K562 (cell line): Measurements from ENCODE around the gene TRAPPC13. TPM values are rescaled to one million over a fixed set of nuclear protein-coding genes. Genes with fewer than 3 reads are reported as not detected.

ENCODE experiments used
- ARID3B ChIP-seq: fragments of 250-450 bp; sonication (Bioruptor Pico); IDR thresholded peaks from 2 replicates; pipeline ENCODE4 v1.4.0; 2020; ENCODE audit warnings: borderline replicate concordance
- CXXC5 ChIP-seq: fragments of 250-450 bp; sonication (Bioruptor Pico); IDR thresholded peaks from 2 replicates; pipeline ENCODE4 v1.8.0; 2022; ENCODE audit warnings: inconsistent platforms, mild to moderate bottlenecking, moderate library complexity
- EGR1 ChIP-seq: fragments of 450-650 bp; conservative IDR thresholded peaks from 2 replicates; pipeline ENCODE4 v1.6.1; 2017; ENCODE audit warnings: mild to moderate bottlenecking
- ETV1 ChIP-seq: fragments of 450-650 bp; conservative IDR thresholded peaks from 2 replicates; pipeline ENCODE4 v1.6.1; 2016; ENCODE audit warnings: missing genetic modification characterization, control low read depth, low read depth, missing compliant biosample characterization
- EWSR1 ChIP-seq: fragments of 450-650 bp; IDR thresholded peaks from 2 replicates; pipeline ENCODE4 v1.6.1; 2018; ENCODE audit warnings: borderline replicate concordance, mild to moderate bottlenecking, low read depth, moderate library complexity; ENCODE audit not compliant: partially characterized antibody
- FOXM1 ChIP-seq, 2 experiments: fragments of 450-650 bp in 1 of 2; sonication (generic) in 1 of 2; formaldehyde crosslinking in 1 of 2; IDR thresholded peaks; 2 replicates each; pipeline versions ENCODE4 v1.6.1 to v1.9.0; 2017 to 2022; ENCODE audit warnings: low read depth in 2 of 2, mild to moderate bottlenecking in 2 of 2, missing genetic modification reagents in 1 of 2, moderate library complexity in 1 of 2
- GATAD2B ChIP-seq: fragments of 450-650 bp; IDR thresholded peaks from 2 replicates; pipeline ENCODE4 v1.6.1; 2017; ENCODE audit warnings: mild to moderate bottlenecking, borderline replicate concordance
- GMEB1 ChIP-seq: fragments of 250-450 bp; sonication (Bioruptor Pico); IDR thresholded peaks from 2 replicates; pipeline ENCODE4 v1.4.0; 2020; ENCODE audit warnings: mild to moderate bottlenecking
- HNRNPUL1 ChIP-seq: fragments of 200-400 bp; formaldehyde crosslinking; IDR thresholded peaks from 2 replicates; pipeline ENCODE4 v1.6.1; 2017; ENCODE audit warnings: low read length
- MCM3 ChIP-seq: fragments of 450-650 bp; IDR thresholded peaks from 2 replicates; pipeline ENCODE4 v1.6.1; 2016
- MCM7 ChIP-seq, 2 experiments: fragments of 450-650 bp; IDR thresholded peaks; 2 replicates each; pipeline ENCODE4 v1.6.1; 2016 to 2018
- MECOM ChIP-seq: fragments of 250-450 bp; sonication (Bioruptor Pico); IDR thresholded peaks from 2 replicates; pipeline ENCODE4 v1.8.0; 2022; ENCODE audit warnings: inconsistent platforms
- MEIS2 ChIP-seq: fragments of 450-650 bp; IDR thresholded peaks from 2 replicates; pipeline ENCODE4 v1.6.1; 2014; ENCODE audit warnings: mild to moderate bottlenecking; ENCODE audit not compliant: partially characterized antibody
- RAD51 ChIP-seq: fragments of 450-650 bp; IDR thresholded peaks from 2 replicates; pipeline ENCODE4 v1.7.1; 2016; ENCODE audit warnings: low read depth, mild to moderate bottlenecking, borderline replicate concordance
- SFPQ ChIP-seq: fragments of 200-400 bp; formaldehyde crosslinking; IDR thresholded peaks from 2 replicates; pipeline ENCODE4 v1.6.1; 2017; ENCODE audit warnings: mild to moderate bottlenecking, low read depth, low read length, moderate library complexity
- SMARCA5 ChIP-seq: fragments of 450-650 bp; IDR thresholded peaks from 2 replicates; pipeline ENCODE4 v1.6.1; 2016
- SREBF2 ChIP-seq: sonication (generic); formaldehyde crosslinking; IDR thresholded peaks from 2 replicates; pipeline ENCODE4 v1.4.0; 2020; ENCODE audit warnings: mild to moderate bottlenecking, missing genetic modification reagents
- TEAD2 ChIP-seq: fragments of 450-650 bp; IDR thresholded peaks from 2 replicates; pipeline ENCODE4 v1.6.1; 2016; ENCODE audit warnings: missing genetic modification characterization, control low read depth, missing compliant biosample characterization
- ZBTB33 ChIP-seq: sonication (generic); formaldehyde crosslinking; IDR thresholded peaks from 2 replicates; pipeline ENCODE4 v1.8.1; 2023; ENCODE audit warnings: mild to moderate bottlenecking, missing genetic modification reagents
- ZC3H11A ChIP-seq: IDR thresholded peaks from 2 replicates; pipeline ENCODE4 v1.6.1; 2012; ENCODE audit warnings: low read depth, low read length, improper control_type of control experiment
- ZNF140 ChIP-seq: fragments of 250-450 bp; sonication (Bioruptor Pico); IDR thresholded peaks from 2 replicates; pipeline ENCODE4 v1.8.0; 2021; ENCODE audit warnings: moderate library complexity, mild to moderate bottlenecking, inconsistent platforms
- ZNF282 ChIP-seq: sonication (generic); formaldehyde crosslinking; IDR thresholded peaks from 2 replicates; pipeline ENCODE4 v1.8.1; 2023; ENCODE audit warnings: missing genetic modification reagents
- ZNF354B ChIP-seq: fragments of 250-450 bp; sonication (Bioruptor Pico); IDR thresholded peaks from 2 replicates; pipeline ENCODE4 v1.4.0; 2020
- ZNF583 ChIP-seq: fragments of 250-450 bp; sonication (Bioruptor Pico); IDR thresholded peaks from 2 replicates; pipeline ENCODE4 v1.4.0; 2020
- ZNF717 ChIP-seq: fragments of 250-450 bp; sonication (Bioruptor Pico); IDR thresholded peaks from 2 replicates; pipeline ENCODE4 v1.5.0; 2021
- polyA plus RNA-seq, 8 experiments: library from polyadenylated mRNA; depleted of rRNA in 4 of 8; stranded (reverse) in 5 of 8; unstranded in 3 of 8; fragments of >200 nt; fragmentation: Nextera tagmentation in 2 of 8; fragmentation: Illumina TruSeq in 1 of 8; extraction: Ambion mirVana in 2 of 8; extraction: Trizol in 1 of 8; gene quantifications; 2 replicates each; pipeline versions ENCODE4 v1.2.1 to v1.2.3, GENCODE V29; 2011 to 2014; ENCODE audit warnings: inconsistent platforms in 1 of 8, missing spikeins in 1 of 8
- total RNA-seq, 7 experiments: library from RNA; depleted of rRNA in 6 of 7; stranded (reverse); fragments of >200 nt in 6 of 7; fragmentation: Illumina TruSeq in 2 of 7; extraction: Trizol in 2 of 7; gene quantifications; 2 replicates each; pipeline versions ENCODE4 v1.2.1 to v1.2.3, GENCODE V29; 2011 to 2021; ENCODE audit warnings: low replicate concordance in 1 of 7

The TRAPPC13 gene
- total and polyA plus RNA-seq, 9 of the 15 experiments (the other 6 are each of a cell fraction or from before 2014, with no cell fraction given): 16.2 to 43.8 (median 24.0) TPM

GRCh38 chr5:65624025-65624570, 729 bp upstream of the TRAPPC13 start, which contains the start of gene TRIM23 (continued):
- TF ChIP-seq GMEB1 (no peak), ZBTB33 (CRISPR knock-in tag) (no peak), MEIS2 (peak; percentile 85), ETV1 (tag) (no peak), RAD51 (no peak), ARID3B (CRISPR knock-in tag) (no peak), SREBF2 (CRISPR knock-in tag) (no peak), SMARCA5 (no peak), ZNF140 (no peak), MCM3 (no peak), ZNF354B (CRISPR knock-in tag) (no peak), SFPQ (no peak), HNRNPUL1 (no peak), EWSR1 (no peak), ZNF583 (no peak), FOXM1 (IDR thresholded peaks at IDR 0.05; ENCODE audit: low read depth) (no peak), FOXM1 (CRISPR knock-in tag; IDR thresholded peaks at IDR 0.05; ENCODE audit: low read depth) (no peak), ZNF282 (no peak), EGR1 (no peak), ZC3H11A (no peak), MCM7 (IDR thresholded peaks at IDR 0.05) (no peak), ZNF717 (no peak), GATAD2B (no peak), MECOM (no peak), CXXC5 (CRISPR knock-in tag) (peak; percentile 48), TEAD2 (no peak)
